GM12874 (cell line): Measurements from ENCODE around the gene ITGB8.

ENCODE experiments used
- TF ChIP-seq, protein P1 (sequence below): IDR thresholded peaks from 2 replicates; pipeline ENCODE4 v1.5.1; 2011; ENCODE audit warnings: low read depth, mild to moderate bottlenecking, control low read depth, low read length, moderate library complexity; ENCODE audit not compliant: insufficient read depth

The ITGB8 gene

DNA sequence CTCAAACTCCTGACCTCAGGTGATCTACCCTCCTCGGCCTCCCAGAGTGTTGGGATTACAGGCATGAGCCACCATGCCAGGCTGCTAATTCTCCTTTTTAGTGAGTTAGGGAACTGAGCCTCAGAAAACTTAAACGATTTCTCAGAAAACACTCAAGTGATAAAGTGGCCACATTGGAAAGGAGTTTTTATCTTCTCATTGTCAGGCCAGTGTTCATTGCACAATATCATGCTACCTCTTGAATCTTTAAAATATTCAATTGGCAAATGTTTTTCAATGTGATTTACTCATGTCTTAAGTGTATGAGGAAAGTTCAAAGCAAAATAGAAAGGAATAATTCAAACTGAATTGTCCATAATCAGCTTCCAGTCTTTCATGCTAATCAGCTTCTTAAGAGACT, 80.7 kb downstream of the ITGB8 start:
- TF ChIP-seq, protein P1, sequence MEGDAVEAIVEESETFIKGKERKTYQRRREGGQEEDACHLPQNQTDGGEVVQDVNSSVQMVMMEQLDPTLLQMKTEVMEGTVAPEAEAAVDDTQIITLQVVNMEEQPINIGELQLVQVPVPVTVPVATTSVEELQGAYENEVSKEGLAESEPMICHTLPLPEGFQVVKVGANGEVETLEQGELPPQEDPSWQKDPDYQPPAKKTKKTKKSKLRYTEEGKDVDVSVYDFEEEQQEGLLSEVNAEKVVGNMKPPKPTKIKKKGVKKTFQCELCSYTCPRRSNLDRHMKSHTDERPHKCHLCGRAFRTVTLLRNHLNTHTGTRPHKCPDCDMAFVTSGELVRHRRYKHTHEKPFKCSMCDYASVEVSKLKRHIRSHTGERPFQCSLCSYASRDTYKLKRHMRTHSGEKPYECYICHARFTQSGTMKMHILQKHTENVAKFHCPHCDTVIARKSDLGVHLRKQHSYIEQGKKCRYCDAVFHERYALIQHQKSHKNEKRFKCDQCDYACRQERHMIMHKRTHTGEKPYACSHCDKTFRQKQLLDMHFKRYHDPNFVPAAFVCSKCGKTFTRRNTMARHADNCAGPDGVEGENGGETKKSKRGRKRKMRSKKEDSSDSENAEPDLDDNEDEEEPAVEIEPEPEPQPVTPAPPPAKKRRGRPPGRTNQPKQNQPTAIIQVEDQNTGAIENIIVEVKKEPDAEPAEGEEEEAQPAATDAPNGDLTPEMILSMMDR, result no peak

DNA sequence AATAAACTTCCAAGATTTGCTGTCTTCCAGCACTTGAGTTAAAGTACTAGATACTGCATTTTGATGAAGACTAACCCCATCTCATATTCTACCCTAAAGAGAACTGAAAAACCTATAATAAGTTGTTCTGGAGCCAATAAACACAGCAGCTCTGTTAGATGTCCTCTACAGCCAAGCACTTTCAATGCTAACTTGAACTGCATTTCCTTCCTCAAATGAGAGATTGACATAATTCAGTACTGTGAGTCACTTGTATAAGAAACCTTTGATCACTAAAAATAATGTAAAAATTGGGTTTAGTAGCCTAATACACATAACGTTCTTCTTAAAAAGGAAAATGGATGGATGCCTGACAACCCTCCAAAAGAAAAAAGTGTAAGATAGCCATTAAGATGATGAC, 81.3 kb downstream of the ITGB8 start:
- TF ChIP-seq, protein P1, result no peak

DNA sequence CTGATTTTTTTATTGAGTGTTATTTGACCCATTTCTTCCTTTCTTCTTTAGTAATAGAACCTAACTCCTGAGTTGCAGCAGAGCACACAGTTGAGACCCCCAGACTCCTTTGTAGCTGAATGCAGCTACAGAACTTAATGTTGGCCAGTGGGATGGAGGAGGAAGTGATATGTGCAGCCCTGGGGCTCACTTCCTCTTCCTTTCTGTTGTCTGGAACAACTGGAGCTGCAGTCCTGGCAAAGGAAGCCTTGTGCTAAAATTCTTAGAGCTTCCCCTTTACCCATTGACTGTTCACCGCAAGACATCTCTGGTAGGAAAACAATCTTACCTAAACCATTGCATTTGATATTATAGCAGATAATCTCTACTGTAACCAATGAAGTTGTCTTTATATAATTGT, 86.6 kb downstream of the ITGB8 start:
- TF ChIP-seq, protein P1, result no peak

DNA sequence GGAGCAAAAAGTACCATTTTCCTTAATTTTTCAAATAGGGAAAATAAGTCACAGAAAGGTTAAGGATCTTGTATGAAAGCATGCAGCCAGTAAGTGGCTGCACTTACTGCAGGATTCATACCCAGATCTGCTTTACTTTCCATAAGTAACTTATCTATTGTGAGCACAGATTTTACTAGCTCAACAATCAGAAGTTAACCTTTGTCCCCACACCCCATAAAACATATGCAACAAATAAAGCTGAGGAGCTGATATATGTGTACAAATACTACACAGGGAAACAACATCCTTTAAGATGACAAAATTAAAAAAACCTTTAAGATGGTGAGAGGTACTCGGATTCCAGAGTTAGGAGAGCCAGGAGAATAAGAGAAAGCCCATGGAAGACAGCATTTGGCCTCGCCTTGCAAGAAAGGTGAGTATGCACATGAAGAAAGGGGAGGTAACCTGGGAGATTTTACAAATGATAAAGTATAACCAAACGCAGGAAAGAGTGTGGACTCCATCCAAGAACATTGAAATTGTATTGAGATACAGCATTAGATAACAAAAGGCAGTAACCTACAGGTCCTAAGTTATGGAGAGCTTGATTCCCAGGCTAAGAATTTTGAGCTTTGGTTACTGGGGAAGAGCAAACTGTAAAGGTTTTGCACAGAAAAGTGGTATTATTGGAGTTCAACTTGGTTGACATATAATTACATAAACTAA, 87.1 kb downstream of the ITGB8 start:
- TF ChIP-seq, protein P1, result no peak

DNA sequence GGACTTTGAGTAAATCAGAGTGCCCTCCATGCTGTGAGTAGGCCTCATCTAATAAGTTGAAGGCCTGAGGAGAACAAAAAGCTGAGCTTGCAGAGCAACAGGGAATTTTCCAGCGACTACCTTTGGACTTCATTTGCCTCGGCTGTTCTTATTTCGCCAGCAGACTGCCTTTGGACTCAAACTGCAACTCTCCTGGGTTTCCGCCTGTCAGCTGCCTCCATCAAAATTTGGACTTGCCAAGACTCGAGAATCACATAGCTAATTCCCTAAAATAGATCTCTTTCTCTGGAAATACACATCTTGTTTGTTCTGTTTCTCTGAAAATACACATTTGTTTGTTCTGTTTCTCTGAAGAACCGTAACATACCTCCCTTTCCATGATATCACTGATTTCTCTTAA, 93.8 kb downstream of the ITGB8 start:
- TF ChIP-seq, protein P1, result no peak

DNA sequence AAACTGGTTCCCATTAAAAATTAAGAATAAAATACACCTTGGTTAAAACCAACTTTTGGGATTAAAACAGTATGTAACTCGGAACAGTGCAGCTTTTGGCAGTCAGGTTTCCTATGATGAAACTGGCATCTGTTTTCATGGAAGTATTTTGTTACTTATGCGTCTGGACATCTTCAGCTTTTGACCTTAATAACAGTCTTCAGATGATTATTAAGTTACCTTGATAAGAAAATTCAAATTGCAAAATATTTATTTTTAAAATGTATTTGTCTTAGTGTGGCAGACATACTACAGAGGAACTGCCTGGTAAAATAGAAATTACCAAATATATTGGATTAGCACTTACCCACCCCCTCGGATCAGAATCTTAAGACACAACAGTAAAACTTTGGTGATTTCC, 100.0 kb downstream of the ITGB8 start:
- TF ChIP-seq, protein P1, result no peak

DNA sequence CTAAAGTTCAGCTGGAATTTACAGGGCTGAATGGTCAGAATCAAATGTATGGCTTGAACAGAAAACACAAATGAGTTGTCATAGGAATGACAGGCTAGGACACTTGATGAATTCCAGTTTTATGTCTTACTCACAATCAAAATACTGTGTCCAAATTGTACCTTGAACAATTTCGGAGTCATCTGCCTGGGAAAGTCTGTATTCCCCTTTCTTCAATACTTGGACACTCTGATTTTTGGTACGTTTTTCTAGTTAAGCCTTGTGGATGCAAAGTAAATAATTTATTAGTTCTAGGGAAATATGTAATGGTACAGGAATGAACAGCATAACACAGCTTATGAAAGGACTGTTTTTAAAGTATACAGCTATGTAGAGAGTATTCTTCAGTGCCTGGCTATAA, 100.4 kb downstream of the ITGB8 start:
- TF ChIP-seq, protein P1, result no peak
